ENCODE data around the gene SBF2.

Gene SBF2

GRCh38 chr11:9896902-9897301 is 397.1 kb downstream of the SBF2 start:
- Mint-ChIP-seq H3K27ac (no peak overlapping the region), H3K36me3 (ENCODE audit: low read depth) (peaks cover 15% of the 10 kb centered on the region), H3K9me3 (no peaks in the 10 kb centered on the region), H3K4me1 (ENCODE audit: low read depth) (no peaks in the 10 kb centered on the region), H3K27me3 (no peaks in the 10 kb centered on the region), H3K4me3 (no peak overlapping the region)

GRCh38 chr11:9895006-9895405 is 399.0 kb downstream of the SBF2 start:
- H3K27me3 Mint-ChIP-seq: no peaks in the 10 kb centered on the region
- peaks cover 15% of the 10 kb centered on the region for H3K36me3 Mint-ChIP-seq (ENCODE audit: low read depth)
- no peak overlapping the region for H3K4me3 Mint-ChIP-seq
- H3K4me1 Mint-ChIP-seq (ENCODE audit: low read depth): no peaks in the 10 kb centered on the region
- H3K27ac Mint-ChIP-seq: no peak overlapping the region
- H3K9me3 Mint-ChIP-seq: no peaks in the 10 kb centered on the region

- H3K4me1 Mint-ChIP-seq (ENCODE audit: low read depth): no peaks in the 10 kb centered on the region
- H3K9me3 Mint-ChIP-seq: no peaks in the 10 kb centered on the region
- no peak overlapping the region for H3K27ac Mint-ChIP-seq
- no peak overlapping the region for H3K4me3 Mint-ChIP-seq
- no peaks in the 10 kb centered on the region for H3K27me3 Mint-ChIP-seq
- H3K36me3 Mint-ChIP-seq (ENCODE audit: low read depth): peaks cover 15% of the 10 kb centered on the region
Measured at GRCh38 chr11:9893474-9893873, 400.5 kb downstream of the SBF2 start.

- Mint-ChIP-seq H3K27me3 (no peaks in the 10 kb centered on the region), H3K27ac (no peak overlapping the region), H3K4me3 (no peak overlapping the region), H3K36me3 (ENCODE audit: low read depth) (no peaks in the 10 kb centered on the region), H3K4me1 (ENCODE audit: low read depth) (no peaks in the 10 kb centered on the region), H3K9me3 (no peaks in the 10 kb centered on the region)
Measured at GRCh38 chr11:9888938-9889337, 405.1 kb downstream of the SBF2 start.

- Mint-ChIP-seq H3K27me3 (no peaks in the 10 kb centered on the region), H3K9me3 (no peaks in the 10 kb centered on the region), H3K36me3 (ENCODE audit: low read depth) (no peaks in the 10 kb centered on the region), H3K27ac (no peak overlapping the region), H3K4me3 (no peak overlapping the region), H3K4me1 (ENCODE audit: low read depth) (no peaks in the 10 kb centered on the region)
Measured at GRCh38 chr11:9887472-9887871, 406.5 kb downstream of the SBF2 start.

GRCh38 chr11:9886595-9886994 is 407.4 kb downstream of the SBF2 start:
- H3K36me3 Mint-ChIP-seq (ENCODE audit: low read depth): no peaks in the 10 kb centered on the region
- no peaks in the 10 kb centered on the region for H3K9me3 Mint-ChIP-seq
- no peaks in the 10 kb centered on the region for H3K4me1 Mint-ChIP-seq (ENCODE audit: low read depth)
- no peak overlapping the region for H3K4me3 Mint-ChIP-seq
- no peak overlapping the region for H3K27ac Mint-ChIP-seq
- H3K27me3 Mint-ChIP-seq: no peaks in the 10 kb centered on the region

- Mint-ChIP-seq H3K27ac (no peak overlapping the region), H3K4me1 (ENCODE audit: low read depth) (no peaks in the 10 kb centered on the region), H3K9me3 (no peaks in the 10 kb centered on the region), H3K36me3 (ENCODE audit: low read depth) (no peaks in the 10 kb centered on the region), H3K4me3 (no peak overlapping the region), H3K27me3 (no peaks in the 10 kb centered on the region)
Measured at GRCh38 chr11:9884601-9885000, 409.4 kb downstream of the SBF2 start.

GRCh38 chr11:9880657-9881056 is 413.4 kb downstream of the SBF2 start:
- no peak overlapping the region for H3K27ac Mint-ChIP-seq
- no peaks in the 10 kb centered on the region for H3K27me3 Mint-ChIP-seq
- H3K9me3 Mint-ChIP-seq: no peaks in the 10 kb centered on the region
- no peaks in the 10 kb centered on the region for H3K4me1 Mint-ChIP-seq (ENCODE audit: low read depth)
- no peak overlapping the region for H3K4me3 Mint-ChIP-seq
- H3K36me3 Mint-ChIP-seq (ENCODE audit: low read depth): no peaks in the 10 kb centered on the region

- H3K4me1 Mint-ChIP-seq (ENCODE audit: low read depth): no peaks in the 10 kb centered on the region
Measured at GRCh38 chr11:9878936-9879335, 415.1 kb downstream of the SBF2 start.

GRCh38 chr11:9876331-9876730 is 417.7 kb downstream of the SBF2 start:
- Mint-ChIP-seq H3K9me3 (no peaks in the 10 kb centered on the region), H3K36me3 (ENCODE audit: low read depth) (peaks cover under 1% of the 10 kb centered on the region), H3K4me3 (no peak overlapping the region), H3K4me1 (ENCODE audit: low read depth) (no peaks in the 10 kb centered on the region), H3K27ac (no peak overlapping the region), H3K27me3 (no peaks in the 10 kb centered on the region)

More at GRCh38 chr11:9878936-9879335, 415.1 kb downstream of the SBF2 start:
- no peak overlapping the region for H3K27ac Mint-ChIP-seq
- no peaks in the 10 kb centered on the region for H3K9me3 Mint-ChIP-seq
- H3K27me3 Mint-ChIP-seq: no peaks in the 10 kb centered on the region
- H3K36me3 Mint-ChIP-seq (ENCODE audit: low read depth): no peaks in the 10 kb centered on the region
- no peak overlapping the region for H3K4me3 Mint-ChIP-seq

- no peaks in the 10 kb centered on the region for H3K27me3 Mint-ChIP-seq
- peaks cover 4% of the 10 kb centered on the region for H3K36me3 Mint-ChIP-seq (ENCODE audit: low read depth)
- no peaks in the 10 kb centered on the region for H3K9me3 Mint-ChIP-seq
- no peak overlapping the region for H3K4me3 Mint-ChIP-seq
- no peak overlapping the region for H3K27ac Mint-ChIP-seq
- no peaks in the 10 kb centered on the region for H3K4me1 Mint-ChIP-seq (ENCODE audit: low read depth)
Measured at GRCh38 chr11:9875862-9876261, 418.2 kb downstream of the SBF2 start.

- Mint-ChIP-seq H3K9me3 (no peaks in the 10 kb centered on the region), H3K27me3 (no peaks in the 10 kb centered on the region), H3K27ac (no peak overlapping the region), H3K4me1 (ENCODE audit: low read depth) (no peaks in the 10 kb centered on the region), H3K4me3 (no peak overlapping the region), H3K36me3 (ENCODE audit: low read depth) (peaks cover 4% of the 10 kb centered on the region)
Measured at GRCh38 chr11:9875399-9875798, 418.6 kb downstream of the SBF2 start.

GRCh38 chr11:9874466-9874865 is 419.6 kb downstream of the SBF2 start:
- H3K36me3 Mint-ChIP-seq (ENCODE audit: low read depth): peaks cover 4% of the 10 kb centered on the region
- H3K9me3 Mint-ChIP-seq: no peaks in the 10 kb centered on the region
- no peaks in the 10 kb centered on the region for H3K4me1 Mint-ChIP-seq (ENCODE audit: low read depth)
- H3K27me3 Mint-ChIP-seq: no peaks in the 10 kb centered on the region
- H3K27ac Mint-ChIP-seq: no peak overlapping the region
- no peak overlapping the region for H3K4me3 Mint-ChIP-seq

- no peak overlapping the region for H3K27ac Mint-ChIP-seq
- H3K4me3 Mint-ChIP-seq: no peak overlapping the region
- no peaks in the 10 kb centered on the region for H3K27me3 Mint-ChIP-seq
- H3K4me1 Mint-ChIP-seq (ENCODE audit: low read depth): no peaks in the 10 kb centered on the region
- H3K36me3 Mint-ChIP-seq (ENCODE audit: low read depth): peaks cover 4% of the 10 kb centered on the region
- H3K9me3 Mint-ChIP-seq: no peaks in the 10 kb centered on the region
Measured at GRCh38 chr11:9868641-9869040, 425.4 kb downstream of the SBF2 start.

- Mint-ChIP-seq H3K27ac (no peak overlapping the region), H3K4me1 (ENCODE audit: low read depth) (peaks cover 42% of the 10 kb centered on the region), H3K4me3 (no peak overlapping the region), H3K27me3 (no peaks in the 10 kb centered on the region), H3K9me3 (no peaks in the 10 kb centered on the region), H3K36me3 (ENCODE audit: low read depth) (no peaks in the 10 kb centered on the region)
Measured at GRCh38 chr11:9862981-9863380, 431.0 kb downstream of the SBF2 start.

GRCh38 chr11:9861860-9862725 is 431.9 kb downstream of the SBF2 start:
- Mint-ChIP-seq H3K4me1 (ENCODE audit: low read depth) (peaks cover 43% of the 10 kb centered on the region), H3K4me3 (no peak overlapping the region), H3K36me3 (ENCODE audit: low read depth) (no peaks in the 10 kb centered on the region), H3K9me3 (no peaks in the 10 kb centered on the region), H3K27ac (no peak overlapping the region), H3K27me3 (no peaks in the 10 kb centered on the region)

Data from stimulated activated naive CD8-positive, alpha-beta T cell treated with anti-CD3 and anti-CD28 coated beads, Interleukin-15, Interleukin-2, amounts not matched to agents 100 ng/mL and 50 ng/mL, for 24 hours (primary cell).